Stomach (tissue), 4 donors: Measurements from ENCODE around the gene JMJD4.

ENCODE experiments used
- CTCF ChIP-seq, 7 experiments: fragments of 450-650 bp in 4 of 7; fragments of 200-600 bp in 3 of 7; sonication (generic) in 3 of 7; IDR thresholded peaks; one replicate each; pipeline ENCODE4 v1.5.1; 2016 to 2019; ENCODE audit warnings: antibody characterized with exemption in 7 of 7, control low read depth in 2 of 7, mild to moderate bottlenecking in 1 of 7
- POLR2AphosphoS5 ChIP-seq, 3 donors: sonication (generic); formaldehyde crosslinking; IDR thresholded peaks; one replicate each; pipeline ENCODE4 v1.6.1; 2016; ENCODE audit warnings: antibody characterized with exemption in 3 of 3

GRCh38 chr1:227775841-227776240 lies 40.7 kb upstream of the JMJD4 start:
- TF ChIP-seq POLR2AphosphoS5 (IDR thresholded peaks at IDR 0.05) (no peak), CTCF (IDR thresholded peaks at IDR 0.05) (no peak)
